Measurements from ENCODE around the gene DLG4.
"Not testable (repeated sequence)": the region's sequence is repeated elsewhere in the genome, so short reads cannot be mapped to it uniquely, and the experiment has no call there.

DLG4 gene

DNA sequence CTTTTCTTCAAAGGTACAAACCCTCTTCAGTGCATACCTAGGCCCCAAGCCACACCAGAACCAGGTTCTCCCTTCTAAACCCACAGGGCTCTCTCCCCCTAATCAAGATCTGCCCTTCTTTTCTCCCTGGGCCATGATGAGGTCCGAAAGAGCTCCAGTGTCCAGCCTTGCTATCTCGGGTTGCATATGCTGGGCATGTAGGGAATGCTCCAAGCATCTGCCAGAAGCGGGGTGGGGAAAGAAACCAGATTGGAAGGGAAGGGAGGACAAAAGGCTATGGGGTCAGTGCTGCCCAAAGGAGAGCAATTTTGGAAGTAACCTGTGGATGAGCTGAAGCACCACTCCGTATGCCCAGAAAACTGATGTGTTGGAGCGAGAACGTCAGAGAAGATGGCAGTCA lies 29.6 kb upstream of the DLG4 start:
- DNase-seq (ENCODE audit: low read depth in 2 of 2), result no peak

- DNase-seq (ENCODE audit: low read depth in 2 of 2), result no peak
Observed at GRCh38 chr17:7248796-7249195, 29.2 kb upstream of the DLG4 start.

- DNase-seq (ENCODE audit: low read depth in 2 of 2), result no peak
Observed at GRCh38 chr17:7246779-7247178, 27.1 kb upstream of the DLG4 start.

- not testable (repeated sequence) for DNase-seq (ENCODE audit: low read depth in 2 of 2)
Observed at GRCh38 chr17:7243838-7244237, 24.2 kb upstream of the DLG4 start.

- DNase-seq (ENCODE audit: low read depth in 2 of 2), result no peak
Observed at GRCh38 chr17:7243453-7243729, 23.8 kb upstream of the DLG4 start.

DNA sequence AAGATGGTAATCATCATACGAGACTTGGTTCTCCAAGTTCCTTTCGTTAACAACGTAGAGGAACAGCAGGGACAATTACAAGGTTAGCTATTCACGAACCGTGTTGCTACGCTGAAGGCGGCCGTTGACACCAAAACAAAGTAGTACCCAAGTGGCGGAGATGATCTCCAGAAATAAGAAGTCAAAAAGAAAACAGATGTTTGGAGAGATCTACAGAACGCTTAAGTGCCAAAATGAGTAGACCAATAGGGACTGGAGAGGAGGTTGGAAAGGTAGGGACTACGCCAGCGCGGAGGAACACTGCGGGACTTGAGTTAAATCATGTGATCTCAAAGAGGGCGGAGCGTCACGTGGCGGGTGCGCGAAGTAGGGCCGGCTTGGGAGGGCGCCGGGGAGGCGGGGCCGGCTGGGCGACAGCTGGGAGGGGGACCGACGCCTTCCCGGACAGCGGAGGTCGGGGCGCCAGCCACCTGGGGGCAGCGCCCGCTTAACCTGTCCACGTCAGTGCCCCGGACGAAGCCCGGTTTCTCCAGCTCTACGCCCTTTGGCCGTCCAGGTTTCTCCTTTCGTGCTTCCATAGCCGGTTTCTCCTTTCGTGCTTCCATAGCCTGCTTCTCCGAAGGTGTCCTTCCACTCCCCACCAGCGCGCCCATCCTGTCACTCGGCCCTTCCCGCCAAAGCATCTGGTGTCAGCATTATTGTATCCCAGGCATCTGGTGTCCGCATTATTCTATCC lies 23.2 kb upstream of the DLG4 start:
- peak; percentile 85 to 90 for DNase-seq (ENCODE audit: low read depth in 2 of 2)

- peak; percentile 90 to 97 for DNase-seq (ENCODE audit: low read depth in 2 of 2)
Observed at GRCh38 chr17:7241783-7242716, 22.4 kb upstream of the DLG4 start, which contains the start of gene GABARAP. GABARAP (minus strand) TSS chr17:7242449; CDS start chr17:7242330, 119 bp downstream.

DNA sequence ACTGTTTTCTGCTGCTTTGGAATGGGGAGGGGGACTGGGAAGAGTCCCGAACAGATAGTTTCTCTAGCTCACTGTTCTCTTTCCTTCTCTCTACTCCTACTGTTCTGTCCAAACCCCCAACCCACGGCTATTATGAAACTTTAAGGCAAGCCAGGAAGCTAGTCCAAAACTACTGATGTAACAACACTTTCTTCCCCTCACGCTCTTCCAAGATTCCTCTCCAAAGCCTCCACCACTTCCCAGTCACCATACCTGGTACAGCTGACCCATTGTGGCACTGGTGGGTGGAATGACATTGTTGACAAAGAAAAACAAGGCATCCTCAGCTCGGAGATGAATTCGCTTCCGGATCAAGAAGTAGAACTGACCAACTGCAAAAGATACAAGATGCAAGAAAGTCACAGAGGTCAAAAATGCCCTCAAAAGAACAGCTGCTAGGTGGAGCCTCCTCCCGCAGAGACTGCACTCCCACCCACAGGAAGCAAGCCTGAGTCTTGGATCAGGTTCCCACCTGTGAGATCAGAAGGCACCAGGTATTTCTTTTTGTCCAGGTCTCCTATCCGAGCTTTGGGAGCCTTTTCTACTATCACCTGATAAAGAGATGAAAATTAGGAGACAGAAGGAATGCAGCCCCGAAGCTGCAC lies 21.6 kb upstream of the DLG4 start:
- no peak for DNase-seq (ENCODE audit: low read depth in 2 of 2)

- DNase-seq (ENCODE audit: low read depth in 2 of 2), result no peak
Observed at GRCh38 chr17:7240375-7240774, 20.7 kb upstream of the DLG4 start.

DNA sequence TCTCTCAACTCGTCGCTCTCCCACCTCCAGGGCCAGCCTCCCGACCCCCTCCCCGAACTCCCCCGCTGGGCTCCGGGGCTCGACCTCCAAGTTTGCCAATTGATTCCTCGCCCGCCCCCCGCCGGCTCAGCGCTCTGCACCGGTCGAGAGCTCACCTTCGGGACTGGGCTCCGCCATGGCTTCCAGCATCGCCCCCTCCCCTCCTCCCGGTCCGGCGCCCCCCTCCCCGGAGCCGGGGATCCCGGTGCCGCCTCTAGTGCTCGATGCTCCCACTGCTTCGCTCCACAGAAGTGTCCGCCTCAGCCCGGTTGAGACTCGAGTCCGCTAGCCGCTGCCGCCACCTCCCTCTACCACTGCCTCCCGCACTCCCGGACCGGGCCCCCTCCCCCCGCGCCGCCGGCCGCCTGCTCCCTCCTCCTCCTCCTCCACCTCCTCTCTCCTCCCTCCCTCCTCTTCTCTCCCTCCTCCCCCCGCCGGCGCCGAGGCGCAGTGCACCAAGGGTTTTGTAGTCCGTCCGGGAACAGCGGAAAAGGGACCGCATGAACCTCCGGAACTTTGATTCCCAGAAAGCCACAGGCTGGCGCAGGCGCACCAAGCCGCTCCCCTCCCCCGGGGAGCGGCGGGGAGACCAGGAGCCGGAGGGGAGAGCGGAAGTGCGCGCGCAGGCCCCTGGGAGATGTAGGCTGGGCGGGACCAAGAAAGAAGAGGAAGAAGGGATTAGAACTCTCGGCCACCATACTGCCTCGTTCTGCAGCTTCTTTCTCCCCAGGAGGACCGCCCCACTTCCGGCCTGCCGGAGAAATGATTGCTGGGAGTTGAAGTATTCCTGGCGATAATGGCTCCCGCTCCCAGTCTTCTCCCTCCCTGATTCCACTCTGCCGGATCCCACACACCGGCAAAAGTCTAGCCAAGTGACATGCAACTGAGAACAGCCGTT lies 19.7 kb upstream of the DLG4 start, which contains the start of gene PHF23:
Gene PHF23, minus strand, starts transcription at position 367 of the 937 bp plus-strand sequence. Its CDS starts 178 bp downstream, at position 189.
- peak; percentile 95 to 96 for DNase-seq (ENCODE audit: low read depth in 2 of 2)

- DNase-seq (ENCODE audit: low read depth in 2 of 2), result peak in 1 of 2 donors; percentile 31
Observed at GRCh38 chr17:7238420-7239090, 18.9 kb upstream of the DLG4 start.

DNA sequence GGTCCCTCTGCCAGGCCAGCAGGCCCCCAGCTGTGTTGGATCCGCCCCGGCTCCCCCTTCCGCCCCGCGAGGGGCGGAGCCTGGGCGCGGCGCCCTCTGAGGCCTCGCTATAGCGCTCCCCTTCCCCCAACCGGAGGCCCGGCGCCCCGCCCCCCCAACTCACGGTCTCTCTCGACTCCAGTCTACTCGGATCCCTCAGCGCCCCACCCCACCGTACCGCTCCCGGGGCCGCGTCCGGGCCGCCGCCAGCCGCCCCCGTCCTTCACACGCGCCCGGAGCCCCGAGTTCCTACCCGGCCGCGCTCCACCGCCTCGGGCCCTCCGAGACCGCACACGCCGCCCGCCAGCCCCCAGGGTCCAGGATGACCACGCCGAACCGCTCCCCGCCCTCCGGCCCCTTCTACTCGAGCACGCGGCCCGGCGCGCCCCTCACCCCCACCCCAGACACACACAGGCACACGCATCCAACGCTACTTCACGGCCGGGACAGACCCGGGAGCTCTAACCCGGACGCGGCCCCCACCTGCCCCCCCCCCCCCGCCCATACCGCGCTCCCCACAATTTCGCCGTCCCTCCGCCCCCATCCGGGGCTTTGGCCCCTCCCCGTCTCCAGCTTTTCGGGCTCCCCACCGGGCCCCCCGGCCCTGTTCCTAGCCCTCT lies 18.3 kb upstream of the DLG4 start:
- peak; percentile 81 to 89 for DNase-seq (ENCODE audit: low read depth in 2 of 2)

- DNase-seq (ENCODE audit: low read depth in 2 of 2), result no peak
Observed at GRCh38 chr17:7237266-7237760, 17.7 kb upstream of the DLG4 start.

GRCh38 chr17:7236808-7237207 lies 17.2 kb upstream of the DLG4 start:
- DNase-seq (ENCODE audit: low read depth in 2 of 2), result no peak

- no peak for DNase-seq (ENCODE audit: low read depth in 2 of 2)
Observed at GRCh38 chr17:7235693-7236665, 16.3 kb upstream of the DLG4 start.

- peak; percentile 92 to 93 for DNase-seq (ENCODE audit: low read depth in 2 of 2)
Observed at GRCh38 chr17:7234083-7234951, 14.7 kb upstream of the DLG4 start, which contains the start of gene DVL2. DVL2 (minus strand) TSS chr17:7234517; CDS start chr17:7234262, 255 bp downstream.

DNA sequence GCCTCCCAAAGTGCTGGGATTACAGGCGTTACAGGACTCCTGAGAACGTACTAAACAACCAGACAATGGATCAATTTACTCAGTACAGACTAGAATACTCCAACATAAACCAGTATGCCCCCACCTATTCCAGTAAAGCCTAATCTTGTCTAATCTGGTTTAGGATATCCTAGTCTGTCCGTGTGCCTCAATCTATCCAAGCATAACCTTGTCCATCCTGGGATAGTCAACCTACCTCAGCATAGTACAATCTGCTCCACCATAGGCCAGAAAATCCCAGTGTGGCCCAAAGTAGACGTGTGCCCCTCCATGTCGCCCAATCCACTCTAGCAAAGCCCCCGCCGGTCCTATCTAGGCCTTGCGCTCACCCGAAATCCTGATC lies 14.1 kb upstream of the DLG4 start:
- DNase-seq (ENCODE audit: low read depth in 2 of 2), result no peak

- no peak for DNase-seq (ENCODE audit: low read depth in 2 of 2)
Observed at GRCh38 chr17:7232114-7232513, 12.5 kb upstream of the DLG4 start.
